ENCODE data around the gene NFILZ. TPM values are rescaled to one million over a fixed set of nuclear protein-coding genes. Genes with fewer than 3 reads are reported as not detected.
"Not testable (repeated sequence)": the region's sequence is repeated elsewhere in the genome, so short reads cannot be mapped to it uniquely, and the experiment has no call there.

Gene NFILZ
- polyA plus RNA-seq, 1 donor (not counting 4 experiments of a cell fraction or from before 2014, with no cell fraction given), result not detected

GRCh38 chr19:8616861-8617260, 13.6 kb upstream of the NFILZ start:
- H2AFZ ChIP-seq (ENCODE audit: control insufficient read depth, low read length), result no peak overlapping the region
- DNase-seq (ENCODE audit: low read depth, low spot score) (no peak), FAIRE-seq (no peak)
- no peaks in the 10 kb centered on the region for H3K4me1 ChIP-seq (ENCODE audit: control insufficient read depth, extremely low read depth, insufficient read depth, low read length)
- H3K9ac ChIP-seq (ENCODE audit: control insufficient read depth, extremely low read depth, insufficient read depth, low read length), result no peak overlapping the region
- H3K79me2 ChIP-seq (ENCODE audit: control insufficient read depth, insufficient read depth, low read length), result no peaks in the 10 kb centered on the region
- no peaks in the 10 kb centered on the region for H3K27me3 ChIP-seq (ENCODE audit: control insufficient read depth, extremely low read depth, insufficient read depth, low read length)
- TF ChIP-seq CTCF (optimal IDR thresholded peaks at IDR 0.05 in 1 of 3, IDR thresholded peaks at IDR 0.05 in 1 of 3, conservative IDR thresholded peaks at IDR 0.05 in 1 of 3; ENCODE audit: extremely low read depth in 1 of 3, insufficient read depth in 2 of 3, low read length in 3 of 3), result no peak
- TF ChIP-seq EZH2 (IDR thresholded peaks at IDR 0.05; ENCODE audit: low read length), result no peak
- no peaks in the 10 kb centered on the region for H4K20me1 ChIP-seq (ENCODE audit: control insufficient read depth, extremely low read depth, insufficient read depth, low read length)
- H3K4me2 ChIP-seq (ENCODE audit: control insufficient read depth, extremely low read depth, insufficient read depth, low read depth, low read length), result no peak overlapping the region
- H3K9me3 ChIP-seq (ENCODE audit: control insufficient read depth, low read depth, low read length), result peaks cover 2% of the 10 kb centered on the region
- H3K27ac ChIP-seq (ENCODE audit: control insufficient read depth, insufficient read depth, low read length), result no peak overlapping the region
- H3K36me3 ChIP-seq (ENCODE audit: control insufficient read depth in 2 of 2, extremely low read depth in 1 of 2, insufficient read depth in 2 of 2, low read length in 2 of 2), result no peaks in the 10 kb centered on the region
- no peaks in the 10 kb centered on the region for H3K9me1 ChIP-seq (ENCODE audit: control insufficient read depth, extremely low read depth, insufficient read depth, low read length)
- no peak overlapping the region for H3K4me3 ChIP-seq (ENCODE audit: control insufficient read depth in 2 of 3, extremely low read depth in 1 of 3, insufficient read depth in 2 of 3, low read depth in 1 of 3, low read length in 3 of 3)
- dilution Hi-C loops (cut with MboI; ENCODE audit: extremely low pct_ligation_motif_present, low sequenced_read_pairs), result no loop called here

- H3K9me3 ChIP-seq (ENCODE audit: control insufficient read depth, low read depth, low read length); H3K27ac ChIP-seq (ENCODE audit: control insufficient read depth, insufficient read depth, low read length); dilution Hi-C loops (cut with MboI; ENCODE audit: extremely low pct_ligation_motif_present, low sequenced_read_pairs); FAIRE-seq; H3K4me2 ChIP-seq (ENCODE audit: control insufficient read depth, extremely low read depth, insufficient read depth, low read depth, low read length); H4K20me1 ChIP-seq (ENCODE audit: control insufficient read depth, extremely low read depth, insufficient read depth, low read length); H3K4me1 ChIP-seq (ENCODE audit: control insufficient read depth, extremely low read depth, insufficient read depth, low read length); H3K27me3 ChIP-seq (ENCODE audit: control insufficient read depth, extremely low read depth, insufficient read depth, low read length); DNase-seq (ENCODE audit: low read depth, low spot score); H3K9ac ChIP-seq (ENCODE audit: control insufficient read depth, extremely low read depth, insufficient read depth, low read length); H3K9me1 ChIP-seq (ENCODE audit: control insufficient read depth, extremely low read depth, insufficient read depth, low read length); H2AFZ ChIP-seq (ENCODE audit: control insufficient read depth, low read length); H3K79me2 ChIP-seq (ENCODE audit: control insufficient read depth, insufficient read depth, low read length); H3K36me3 ChIP-seq (ENCODE audit: control insufficient read depth in 2 of 2, extremely low read depth in 1 of 2, insufficient read depth in 2 of 2, low read length in 2 of 2); H3K4me3 ChIP-seq (ENCODE audit: control insufficient read depth in 2 of 3, extremely low read depth in 1 of 3, insufficient read depth in 2 of 3, low read depth in 1 of 3, low read length in 3 of 3): not testable (repeated sequence)
These were observed 13.1 kb upstream of the NFILZ start for GRCh38 chr19:8617325-8617724.

GRCh38 chr19:8617984-8618383, 12.4 kb upstream of the NFILZ start:
- Histone ChIP-seq H3K4me3 (ENCODE audit: control insufficient read depth in 2 of 3, extremely low read depth in 1 of 3, insufficient read depth in 2 of 3, low read depth in 1 of 3, low read length in 3 of 3) (no peak overlapping the region), H3K4me1 (ENCODE audit: control insufficient read depth, extremely low read depth, insufficient read depth, low read length) (no peaks in the 10 kb centered on the region), H3K27ac (ENCODE audit: control insufficient read depth, insufficient read depth, low read length) (no peak overlapping the region), H3K9me1 (ENCODE audit: control insufficient read depth, extremely low read depth, insufficient read depth, low read length) (no peaks in the 10 kb centered on the region), H3K79me2 (ENCODE audit: control insufficient read depth, insufficient read depth, low read length) (no peaks in the 10 kb centered on the region), H2AFZ (ENCODE audit: control insufficient read depth, low read length) (no peak overlapping the region), H3K9me3 (ENCODE audit: control insufficient read depth, low read depth, low read length) (peaks cover 4% of the 10 kb centered on the region), H3K4me2 (ENCODE audit: control insufficient read depth, extremely low read depth, insufficient read depth, low read depth, low read length) (no peak overlapping the region), H3K36me3 (ENCODE audit: control insufficient read depth in 2 of 2, extremely low read depth in 1 of 2, insufficient read depth in 2 of 2, low read length in 2 of 2) (no peaks in the 10 kb centered on the region), H3K27me3 (ENCODE audit: control insufficient read depth, extremely low read depth, insufficient read depth, low read length) (no peaks in the 10 kb centered on the region), H4K20me1 (ENCODE audit: control insufficient read depth, extremely low read depth, insufficient read depth, low read length) (no peaks in the 10 kb centered on the region), H3K9ac (ENCODE audit: control insufficient read depth, extremely low read depth, insufficient read depth, low read length) (no peak overlapping the region)
- FAIRE-seq, result no peak
- no peak for TF ChIP-seq CTCF (optimal IDR thresholded peaks at IDR 0.05 in 1 of 3, IDR thresholded peaks at IDR 0.05 in 1 of 3, conservative IDR thresholded peaks at IDR 0.05 in 1 of 3; ENCODE audit: extremely low read depth in 1 of 3, insufficient read depth in 2 of 3, low read length in 3 of 3)
- TF ChIP-seq EZH2 (IDR thresholded peaks at IDR 0.05; ENCODE audit: low read length), result no peak
- no peak for DNase-seq (ENCODE audit: low read depth, low spot score)
- dilution Hi-C loops (cut with MboI; ENCODE audit: extremely low pct_ligation_motif_present, low sequenced_read_pairs), result no loop called here
